KOPT-K1 (cell line): Measurements from ENCODE around the gene REV1.

Experiments used
- H3K27ac ChIP-seq: fragments of 200-600 bp; sonication (generic); 2 replicates; pipeline ENCODE4 v1.5.1; 2016; ENCODE audit warnings: antibody characterized with exemption, mild to moderate bottlenecking, low read depth, low read length; ENCODE audit not compliant: poor library complexity, severe bottlenecking
- H3K36me3 ChIP-seq: fragments of 200-600 bp; sonication (generic); 2 replicates; pipeline ENCODE4 v1.5.1; 2017; ENCODE audit warnings: antibody characterized with exemption, mild to moderate bottlenecking, low read length, moderate library complexity; ENCODE audit not compliant: insufficient read depth
- H3K9me3 ChIP-seq: fragments of 200-600 bp; sonication (generic); 2 replicates; pipeline ENCODE4 v1.5.1; 2017; ENCODE audit warnings: antibody characterized with exemption, low read length, mild to moderate bottlenecking; ENCODE audit not compliant: insufficient read depth, poor library complexity, severe bottlenecking

REV1 gene

GRCh38 chr2:99414566-99414965 is 75.3 kb downstream of the REV1 start:
- Histone ChIP-seq H3K9me3 (no peaks in the 10 kb centered on the region), H3K36me3 (peaks cover 96% of the 10 kb centered on the region), H3K27ac (no peak overlapping the region)

GRCh38 chr2:99410276-99410675 is 79.5 kb downstream of the REV1 start:
- Histone ChIP-seq H3K27ac (no peak overlapping the region), H3K36me3 (peaks cover 95% of the 10 kb centered on the region), H3K9me3 (no peaks in the 10 kb centered on the region)

- no peak overlapping the region for H3K27ac ChIP-seq
- H3K36me3 ChIP-seq, result peaks cover 97% of the 10 kb centered on the region
- no peaks in the 10 kb centered on the region for H3K9me3 ChIP-seq
Measured at GRCh38 chr2:99406137-99406536, 83.7 kb downstream of the REV1 start.

GRCh38 chr2:99404797-99405669 is 84.8 kb downstream of the REV1 start:
- H3K27ac ChIP-seq, result no peak overlapping the region
- peaks cover 98% of the 10 kb centered on the region for H3K36me3 ChIP-seq
- no peaks in the 10 kb centered on the region for H3K9me3 ChIP-seq

GRCh38 chr2:99404039-99404796 is 85.6 kb downstream of the REV1 start:
- no peaks in the 10 kb centered on the region for H3K9me3 ChIP-seq
- H3K36me3 ChIP-seq, result peaks cover 98% of the 10 kb centered on the region

GRCh38 chr2:99403524-99403923 is 86.3 kb downstream of the REV1 start:
- Histone ChIP-seq H3K27ac (no peak overlapping the region), H3K36me3 (peaks cover 98% of the 10 kb centered on the region), H3K9me3 (no peaks in the 10 kb centered on the region)

More at GRCh38 chr2:99404039-99404796, 85.6 kb downstream of the REV1 start:
- H3K27ac ChIP-seq, result no peak overlapping the region

GRCh38 chr2:99403084-99403483 is 86.7 kb downstream of the REV1 start:
- Histone ChIP-seq H3K27ac (no peak overlapping the region), H3K9me3 (no peaks in the 10 kb centered on the region), H3K36me3 (peaks cover 98% of the 10 kb centered on the region)

- no peaks in the 10 kb centered on the region for H3K9me3 ChIP-seq
- no peak overlapping the region for H3K27ac ChIP-seq
- H3K36me3 ChIP-seq, result peaks cover 100% of the 10 kb centered on the region
Measured at GRCh38 chr2:99401841-99402240, 88.0 kb downstream of the REV1 start.

GRCh38 chr2:99399795-99400194 is 90.0 kb downstream of the REV1 start:
- Histone ChIP-seq H3K9me3 (no peaks in the 10 kb centered on the region), H3K27ac (no peak overlapping the region), H3K36me3 (peaks cover 100% of the 10 kb centered on the region)

GRCh38 chr2:99399063-99399462 is 90.8 kb downstream of the REV1 start:
- Histone ChIP-seq H3K9me3 (no peaks in the 10 kb centered on the region), H3K36me3 (peaks cover 100% of the 10 kb centered on the region), H3K27ac (no peak overlapping the region)

- H3K27ac ChIP-seq, result no peak overlapping the region
- no peaks in the 10 kb centered on the region for H3K9me3 ChIP-seq
- H3K36me3 ChIP-seq, result peaks cover 100% of the 10 kb centered on the region
Measured at GRCh38 chr2:99398303-99398702, 91.5 kb downstream of the REV1 start.

GRCh38 chr2:99397266-99397920 is 92.4 kb downstream of the REV1 start:
- Histone ChIP-seq H3K36me3 (peaks cover 100% of the 10 kb centered on the region), H3K27ac (no peak overlapping the region), H3K9me3 (no peaks in the 10 kb centered on the region)

- Histone ChIP-seq H3K36me3 (peaks cover 100% of the 10 kb centered on the region), H3K27ac (no peak overlapping the region), H3K9me3 (no peaks in the 10 kb centered on the region)
Measured at GRCh38 chr2:99395589-99396130, 94.2 kb downstream of the REV1 start.

- H3K27ac ChIP-seq, result no peak overlapping the region
- H3K9me3 ChIP-seq, result no peaks in the 10 kb centered on the region
- peaks cover 87% of the 10 kb centered on the region for H3K36me3 ChIP-seq
Measured at GRCh38 chr2:99389946-99390345, 99.9 kb downstream of the REV1 start.

- Histone ChIP-seq H3K9me3 (no peaks in the 10 kb centered on the region), H3K36me3 (peaks cover 87% of the 10 kb centered on the region), H3K27ac (no peak overlapping the region)
Measured at GRCh38 chr2:99389371-99389770, 100.4 kb downstream of the REV1 start.
